ENCODE measurements around the gene TNC. TPM values are rescaled to one million over a fixed set of nuclear protein-coding genes. Genes with fewer than 3 reads are reported as not detected.

The TNC gene
- total RNA-seq, result under 0.01 and 0.22 TPM in 2 replicates

- peak in 1 of 2 donors; percentile 31 for DNase-seq (ENCODE audit: low read depth in 2 of 2)
Observed at GRCh38 chr9:115117999-115118878, at the start of gene TNC. TNC (minus strand) TSS chr9:115118157; CDS start chr9:115091018, 27,139 bp downstream.

- DNase-seq (ENCODE audit: low read depth in 2 of 2), result no peak
Observed at GRCh38 chr9:115167175-115167574, 49.2 kb upstream of the TNC start.

GRCh38 chr9:115165233-115165632 is 47.3 kb upstream of the TNC start:
- DNase-seq (ENCODE audit: low read depth in 2 of 2), result no peak

GRCh38 chr9:115164511-115164974 is 46.6 kb upstream of the TNC start:
- DNase-seq (ENCODE audit: low read depth in 2 of 2), result no peak

GRCh38 chr9:115162946-115163345 is 45.0 kb upstream of the TNC start:
- DNase-seq (ENCODE audit: low read depth in 2 of 2), result no peak

- no peak for DNase-seq (ENCODE audit: low read depth in 2 of 2)
Observed at GRCh38 chr9:115161446-115161845, 43.5 kb upstream of the TNC start.

GRCh38 chr9:115158661-115159481 is 40.9 kb upstream of the TNC start:
- no peak for DNase-seq (ENCODE audit: low read depth in 2 of 2)

GRCh38 chr9:115157245-115157674 is 39.3 kb upstream of the TNC start:
- DNase-seq (ENCODE audit: low read depth in 2 of 2), result no peak

- DNase-seq (ENCODE audit: low read depth in 2 of 2), result no peak
Observed at GRCh38 chr9:115155037-115155436, 37.1 kb upstream of the TNC start.

GRCh38 chr9:115154617-115155016 is 36.7 kb upstream of the TNC start:
- DNase-seq (ENCODE audit: low read depth in 2 of 2), result no peak

- DNase-seq (ENCODE audit: low read depth in 2 of 2), result no peak
Observed at GRCh38 chr9:115152281-115152820, 34.4 kb upstream of the TNC start.

- no peak for DNase-seq (ENCODE audit: low read depth in 2 of 2)
Observed at GRCh38 chr9:115148721-115149120, 30.8 kb upstream of the TNC start.

- DNase-seq (ENCODE audit: low read depth in 2 of 2), result no peak
Observed at GRCh38 chr9:115146581-115147021, 28.6 kb upstream of the TNC start.

- no peak for DNase-seq (ENCODE audit: low read depth in 2 of 2)
Observed at GRCh38 chr9:115144706-115145105, 26.7 kb upstream of the TNC start.

GRCh38 chr9:115143689-115144088 is 25.7 kb upstream of the TNC start:
- no peak for DNase-seq (ENCODE audit: low read depth in 2 of 2)

- DNase-seq (ENCODE audit: low read depth in 2 of 2), result no peak
Observed at GRCh38 chr9:115142517-115143270, 24.7 kb upstream of the TNC start.

GRCh38 chr9:115142090-115142489 is 24.1 kb upstream of the TNC start:
- DNase-seq (ENCODE audit: low read depth in 2 of 2), result no peak

GRCh38 chr9:115141612-115142011 is 23.7 kb upstream of the TNC start:
- DNase-seq (ENCODE audit: low read depth in 2 of 2), result no peak

GRCh38 chr9:115138151-115138550 is 20.2 kb upstream of the TNC start:
- no peak for DNase-seq (ENCODE audit: low read depth in 2 of 2)

- DNase-seq (ENCODE audit: low read depth in 2 of 2), result no peak
Observed at GRCh38 chr9:115137526-115137925, 19.6 kb upstream of the TNC start.
